Measurements from ENCODE around the gene SEMA3E. TPM values are rescaled to one million over a fixed set of nuclear protein-coding genes. Genes with fewer than 3 reads are reported as not detected.

Gene SEMA3E
- total and polyA plus RNA-seq, 9 of the 15 experiments (the other 6 are each of a cell fraction or from before 2014, with no cell fraction given), result 0.01 to 1.4 (median 0.14) TPM; not detected in 2

- no peak for FAIRE-seq
- no peaks in the 10 kb centered on the region for H3K79me2 ChIP-seq (ENCODE audit: control insufficient read depth, insufficient read depth, low read length)
- ATAC-seq, result no peak
- TF ChIP-seq E2F3 (CRISPR knock-in tag; IDR thresholded peaks at IDR 0.05) (no peak), GABPB1 (CRISPR knock-in tag; IDR thresholded peaks at IDR 0.05) (no peak), UBTF (IDR thresholded peaks at IDR 0.05; ENCODE audit: borderline replicate concordance in 1 of 2, low read depth in 2 of 2, low read length in 2 of 2) (no peak), OTX1 (CRISPR knock-in tag; IDR thresholded peaks at IDR 0.05) (no peak), TBL1XR1 (IDR thresholded peaks at IDR 0.05; ENCODE audit: low read length in 2 of 2) (no peak), ZFP36 (IDR thresholded peaks at IDR 0.05; ENCODE audit: low read depth, low read length, partially characterized antibody) (no peak), AFF4 (CRISPR knock-in tag; IDR thresholded peaks at IDR 0.05) (no peak), ZNF584 (CRISPR knock-in tag; IDR thresholded peaks at IDR 0.05; ENCODE audit: low read depth) (no peak), ATF3 (IDR thresholded peaks at IDR 0.05) (no peak), ATF3 (CRISPR knock-in tag; conservative IDR thresholded peaks at IDR 0.05) (no peak), TRIM28 (IDR thresholded peaks at IDR 0.05) (no peak), TFE3 (CRISPR knock-in tag; IDR thresholded peaks at IDR 0.05) (no peak), ZNF436 (CRISPR knock-in tag; IDR thresholded peaks at IDR 0.05) (no peak), ZNF79 (CRISPR knock-in tag; IDR thresholded peaks at IDR 0.05; ENCODE audit: low read depth) (no peak), NFIC (IDR thresholded peaks at IDR 0.05) (no peak), ZNF384 (IDR thresholded peaks at IDR 0.05; ENCODE audit: low read depth, low read length) (no peak)
- H3K4me1 ChIP-seq (replicated peaks in 1 of 2; ENCODE audit: control insufficient read depth in 2 of 2, insufficient read depth in 2 of 2, low read length in 2 of 2), result no peaks in the 10 kb centered on the region
- CTCF ChIA-PET (ENCODE audit: low intra/inter-chr PET ratio), result no interaction called here
- in situ Hi-C loops (cut with MboI), result no loop called here
- no peak overlapping the region for H3K4me2 ChIP-seq (ENCODE audit: insufficient read depth, low read length)
- no peak overlapping the region for H3K9ac ChIP-seq (ENCODE audit: insufficient read depth in 1 of 2, low read depth in 2 of 2, low read length in 2 of 2)
- H3K36me3 ChIP-seq (ENCODE audit: control insufficient read depth, insufficient read depth, low read length), result no peaks in the 10 kb centered on the region
- H3K27me3 ChIP-seq (ENCODE audit: control insufficient read depth in 2 of 2, insufficient read depth in 2 of 2, low read length in 2 of 2), result no peaks in the 10 kb centered on the region
- H3K4me3 ChIP-seq, result no peak overlapping the region
- peaks cover 5% of the 10 kb centered on the region for H3K9me3 ChIP-seq (replicated peaks; ENCODE audit: control insufficient read depth, insufficient read depth, low read depth, low read length)
- no peaks in the 10 kb centered on the region for H4K20me1 ChIP-seq (replicated peaks; ENCODE audit: control insufficient read depth, insufficient read depth, low read length)
- POLR2A ChIA-PET, result no interaction called here
- H3K27ac ChIP-seq (ENCODE audit: extremely low read depth, low read depth, low read length), result no peak overlapping the region
- BruUV-seq (replicated peaks), result no TSS peak
- no peak for DNase-seq (ENCODE audit: extremely low read depth in 1 of 4, low spot score in 3 of 4)
- intact Hi-C loops (cut with micrococcal nuclease), result no loop called here
- no peak overlapping the region for H2AFZ ChIP-seq (ENCODE audit: low read depth, low read length)
- H3K9me1 ChIP-seq (ENCODE audit: control insufficient read depth, insufficient read depth, low read length), result no peaks in the 10 kb centered on the region
Measured at GRCh38 chr7:83388436-83388835, 260.5 kb downstream of the SEMA3E start.
